ENCODE results near the gene ARHGEF37.

GRCh38 chr5:149631506-149631905 lies 50.2 kb downstream of the ARHGEF37 start:
- TF ChIP-seq CTCF (conservative IDR thresholded peaks at IDR 0.05 in 1 of 2, IDR thresholded peaks at IDR 0.05 in 1 of 2; ENCODE audit: low read depth in 1 of 2, low read length in 2 of 2) = no peak
- no peak for TF ChIP-seq EZH2 (IDR thresholded peaks at IDR 0.05; ENCODE audit: low read length, missing control alignments)

All from fibroblast of lung (primary cell).